RPMI8226 (cell line): ENCODE results near the gene EXOC4.
A peak's percentile ranks its signal among the peaks of the same experiment; 100 is the strongest.

Source experiments
- DNase-seq: peaks from one replicate; pipeline ENCODE4 v3.0.0-alpha.2; 2015

The EXOC4 gene

GRCh38 chr7:134022286-134022911, 769.5 kb downstream of the EXOC4 start:
- no peak for DNase-seq

GRCh38 chr7:134024739-134025138, 771.9 kb downstream of the EXOC4 start:
- no peak for DNase-seq

GRCh38 chr7:134028853-134029252, 776.0 kb downstream of the EXOC4 start:
- no peak for DNase-seq

- DNase-seq, result no peak
Observed at GRCh38 chr7:134029743-134030142, 776.9 kb downstream of the EXOC4 start.

GRCh38 chr7:134030460-134030865, 777.6 kb downstream of the EXOC4 start:
- DNase-seq, result no peak

- DNase-seq, result peak; percentile 78
Observed at GRCh38 chr7:134031835-134032617, 779.1 kb downstream of the EXOC4 start.

GRCh38 chr7:134034652-134035051, 781.8 kb downstream of the EXOC4 start:
- DNase-seq, result no peak

- DNase-seq, result no peak
Observed at GRCh38 chr7:134037991-134038390, 785.1 kb downstream of the EXOC4 start.

- no peak for DNase-seq
Observed at GRCh38 chr7:134040988-134041387, 788.1 kb downstream of the EXOC4 start.

GRCh38 chr7:134041477-134041876, 788.6 kb downstream of the EXOC4 start:
- no peak for DNase-seq

GRCh38 chr7:134042307-134042706, 789.4 kb downstream of the EXOC4 start:
- no peak for DNase-seq

GRCh38 chr7:134044682-134045081, 791.8 kb downstream of the EXOC4 start:
- DNase-seq, result peak; percentile 38

GRCh38 chr7:134045716-134046115, 792.8 kb downstream of the EXOC4 start:
- DNase-seq, result peak; percentile 52

GRCh38 chr7:134046594-134047128, 793.8 kb downstream of the EXOC4 start:
- no peak for DNase-seq

GRCh38 chr7:134047675-134048074, 794.8 kb downstream of the EXOC4 start:
- no peak for DNase-seq

- DNase-seq, result no peak
Observed at GRCh38 chr7:134048166-134048565, 795.3 kb downstream of the EXOC4 start.

- DNase-seq, result peak; percentile 55
Observed at GRCh38 chr7:134051020-134051419, 798.1 kb downstream of the EXOC4 start.

- DNase-seq, result no peak
Observed at GRCh38 chr7:134056816-134057215, 803.9 kb downstream of the EXOC4 start.

GRCh38 chr7:134058521-134058920, 805.6 kb downstream of the EXOC4 start:
- DNase-seq, result no peak

GRCh38 chr7:134058980-134059379, 806.1 kb downstream of the EXOC4 start:
- peak; percentile 51 for DNase-seq

- no peak for DNase-seq
Observed at GRCh38 chr7:134059921-134060320, 807.0 kb downstream of the EXOC4 start.

GRCh38 chr7:134060874-134061273, 808.0 kb downstream of the EXOC4 start:
- no peak for DNase-seq

- DNase-seq, result no peak
Observed at GRCh38 chr7:134062460-134062859, 809.6 kb downstream of the EXOC4 start.

- DNase-seq, result no peak
Observed at GRCh38 chr7:134065415-134065814, 812.5 kb downstream of the EXOC4 start.
